Activated naive CD4-positive, alpha-beta T cell treated with Interleukin-2 at 50 U/mL for 16 hours (primary cell): Measurements from ENCODE around the gene NACC1.

ENCODE experiments used
- DNase-seq: peaks from one replicate; pipeline ENCODE4 v3.0.0-alpha.2; 2020

NACC1 gene

GRCh38 chr19:13089139-13089856 is 28.8 kb upstream of the NACC1 start:
- no peak for DNase-seq

- no peak for DNase-seq
These were observed 28.1 kb upstream of the NACC1 start for GRCh38 chr19:13089857-13090507.

- no peak for DNase-seq
These were observed 27.4 kb upstream of the NACC1 start for GRCh38 chr19:13090511-13091231.

- no peak for DNase-seq
These were observed 26.5 kb upstream of the NACC1 start for GRCh38 chr19:13091400-13092157.

- DNase-seq = no peak
These were observed 25.9 kb upstream of the NACC1 start for GRCh38 chr19:13092158-13092543.

- no peak for DNase-seq
These were observed 25.3 kb upstream of the NACC1 start for GRCh38 chr19:13092606-13093235.

- peak; percentile 81 for DNase-seq
These were observed 24.5 kb upstream of the NACC1 start for GRCh38 chr19:13093407-13094105.

- no peak for DNase-seq
These were observed 24.0 kb upstream of the NACC1 start for GRCh38 chr19:13094106-13094504.

- no peak for DNase-seq
These were observed 23.2 kb upstream of the NACC1 start for GRCh38 chr19:13094771-13095392.

- no peak for DNase-seq
These were observed 22.7 kb upstream of the NACC1 start for GRCh38 chr19:13095393-13095784.

- no peak for DNase-seq
These were observed 21.8 kb upstream of the NACC1 start for GRCh38 chr19:13095934-13096927.

GRCh38 chr19:13097033-13097462 is 21.0 kb upstream of the NACC1 start:
- DNase-seq = no peak

GRCh38 chr19:13097463-13098258 is 20.4 kb upstream of the NACC1 start:
- DNase-seq = no peak

- peak; percentile 32 for DNase-seq
These were observed 19.6 kb upstream of the NACC1 start for GRCh38 chr19:13098277-13099072.

GRCh38 chr19:13099073-13099999 is 18.7 kb upstream of the NACC1 start:
- DNase-seq = peak; percentile 80

GRCh38 chr19:13100031-13100588 is 18.0 kb upstream of the NACC1 start:
- DNase-seq = peak; percentile 77
